Activated T-cell treated with anti-CD3 and anti-CD28 coated beads, Interleukin-2, amount 50 U/mL, for 72 hours (primary cell): ENCODE measurements around the gene FAM204A. TPM values are rescaled to one million over a fixed set of nuclear protein-coding genes. Genes with fewer than 3 reads are reported as not detected.
A peak's percentile ranks its signal among the peaks of the same experiment; 100 is the strongest.

ENCODE experiments used
- ATAC-seq, 2 donors: fragments of 150-1000 bp; cut with Tn5 transposase; replicated peaks in 1 of 2; 2 replicates each; pipeline ENCODE4 v1.10.0; 2021; ENCODE audit warnings: moderate library complexity in 2 of 2, mild to moderate bottlenecking in 1 of 2
- DNase-seq, 2 donors: peaks; one replicate each; pipeline ENCODE4 v3.0.0; 2021 to 2022; ENCODE audit warnings: mixed read lengths in 1 of 2
- H3K27ac Mint-ChIP-seq: one replicate; pipeline ENCODE4 v1.8.0; 2022; ENCODE audit warnings: mild to moderate bottlenecking, moderate library complexity, mixed read lengths
- H3K27me3 Mint-ChIP-seq: one replicate; pipeline ENCODE4 v1.8.0; 2022; ENCODE audit warnings: low read depth, mixed read lengths
- H3K36me3 Mint-ChIP-seq, 2 donors: one replicate each; pipeline ENCODE4 v1.8.0; 2022; ENCODE audit warnings: mixed read lengths in 2 of 2, mild to moderate bottlenecking in 1 of 2; ENCODE audit not compliant: insufficient read depth in 2 of 2
- H3K4me1 Mint-ChIP-seq: one replicate; pipeline ENCODE4 v1.8.0; 2022; ENCODE audit warnings: low read depth, mixed read lengths
- H3K4me3 Mint-ChIP-seq, 2 donors: one replicate each; pipeline ENCODE4 v1.8.0; 2022; ENCODE audit warnings: mild to moderate bottlenecking in 2 of 2, mixed read lengths in 2 of 2, moderate library complexity in 2 of 2
- H3K9me3 Mint-ChIP-seq, 2 donors: one replicate each; pipeline ENCODE4 v1.8.0; 2022; ENCODE audit warnings: mixed read lengths in 2 of 2
- total RNA-seq, 2 donors: library from RNA; stranded (reverse); gene quantifications; one replicate each; pipeline ENCODE4 v1.2.3, GENCODE V29; 2022

The FAM204A gene
- total RNA-seq, 2 donors from 2014 or later: 81.3 to 88.6 TPM

- Mint-ChIP-seq H3K27me3 (peaks cover 16% of the 10 kb centered on the region), H3K27ac (no peak overlapping the region), H3K36me3 (no peaks in the 10 kb centered on the region), H3K9me3 (no peaks in the 10 kb centered on the region), H3K4me1 (no peaks in the 10 kb centered on the region), H3K4me3 (no peak overlapping the region)
- ATAC-seq (no peak), DNase-seq (no peak)
These were observed 7.1 kb upstream of the FAM204A start for GRCh38 chr10:118349235-118349634.

- ATAC-seq (no peak), DNase-seq (no peak)
- Mint-ChIP-seq H3K36me3 (peaks cover 3 to 4% of the 10 kb centered on the region in 2 donors), H3K9me3 (no peaks in the 10 kb centered on the region), H3K4me3 (peak overlapping the region; percentile 85 to 99), H3K4me1 (peaks cover 40% of the 10 kb centered on the region), H3K27me3 (no peaks in the 10 kb centered on the region), H3K27ac (no peak overlapping the region)
These were observed 1.4 kb upstream of the FAM204A start for GRCh38 chr10:118343549-118343948.

- peak overlapping the region; percentile 85 to 99 for H3K4me3 Mint-ChIP-seq
- H3K4me1 Mint-ChIP-seq: peaks cover 44% of the 10 kb centered on the region
- ATAC-seq (no peak), DNase-seq (no peak)
- no peaks in the 10 kb centered on the region for H3K27me3 Mint-ChIP-seq
- peak overlapping the region; percentile 99 for H3K27ac Mint-ChIP-seq
- peaks cover 3 to 4% of the 10 kb centered on the region in 2 donors for H3K36me3 Mint-ChIP-seq
- H3K9me3 Mint-ChIP-seq: no peaks in the 10 kb centered on the region
These were observed 991 bp upstream of the FAM204A start for GRCh38 chr10:118343115-118343514.

GRCh38 chr10:118342638-118343020 lies 505 bp upstream of the FAM204A start:
- Mint-ChIP-seq H3K9me3 (no peaks in the 10 kb centered on the region), H3K4me1 (peaks cover 49% of the 10 kb centered on the region), H3K4me3 (peak overlapping the region; percentile 85 to 99), H3K27me3 (no peaks in the 10 kb centered on the region), H3K27ac (peak overlapping the region; percentile 99), H3K36me3 (peaks cover 3 to 4% of the 10 kb centered on the region in 2 donors)
- no peak for ATAC-seq
- DNase-seq: no peak

- Mint-ChIP-seq H3K27me3 (no peaks in the 10 kb centered on the region), H3K4me1 (peaks cover 51% of the 10 kb centered on the region), H3K36me3 (peaks cover 3 to 4% of the 10 kb centered on the region in 2 donors), H3K9me3 (no peaks in the 10 kb centered on the region), H3K4me3 (peak overlapping the region; percentile 85 to 99), H3K27ac (peak overlapping the region; percentile 75)
- ATAC-seq (no peak), DNase-seq (no peak)
These were observed 1.6 kb downstream of the FAM204A start for GRCh38 chr10:118340486-118340885.

- no peak for ATAC-seq
- Mint-ChIP-seq H3K4me1 (peaks cover 56% of the 10 kb centered on the region), H3K4me3 (peak overlapping the region in 1 of 2 donors; percentile 99), H3K9me3 (no peaks in the 10 kb centered on the region), H3K27me3 (no peaks in the 10 kb centered on the region), H3K36me3 (peaks cover 3 to 9% of the 10 kb centered on the region in 2 donors), H3K27ac (no peak overlapping the region)
- no peak for DNase-seq
These were observed 3.0 kb downstream of the FAM204A start for GRCh38 chr10:118339111-118339510.

- no peak for ATAC-seq
- peaks cover 42% of the 10 kb centered on the region for H3K4me1 Mint-ChIP-seq
- no peaks in the 10 kb centered on the region for H3K9me3 Mint-ChIP-seq
- no peak overlapping the region for H3K4me3 Mint-ChIP-seq
- peaks cover 3 to 11% of the 10 kb centered on the region in 2 donors for H3K36me3 Mint-ChIP-seq
- H3K27ac Mint-ChIP-seq: no peak overlapping the region
- no peaks in the 10 kb centered on the region for H3K27me3 Mint-ChIP-seq
- DNase-seq: no peak
These were observed 4.8 kb downstream of the FAM204A start for GRCh38 chr10:118337356-118337755.

- DNase-seq: no peak
- no peaks in the 10 kb centered on the region for H3K9me3 Mint-ChIP-seq
- ATAC-seq: peak in 1 of 2 donors; percentile 31
These were observed 8.3 kb downstream of the FAM204A start for GRCh38 chr10:118333871-118334270.

GRCh38 chr10:118332948-118333710 lies 9.0 kb downstream of the FAM204A start:
- Mint-ChIP-seq H3K9me3 (no peaks in the 10 kb centered on the region), H3K4me1 (peaks cover 25% of the 10 kb centered on the region), H3K27me3 (no peaks in the 10 kb centered on the region), H3K4me3 (no peak overlapping the region), H3K36me3 (peaks cover 5 to 12% of the 10 kb centered on the region in 2 donors), H3K27ac (no peak overlapping the region)
- DNase-seq: no peak
- ATAC-seq: no peak

More at GRCh38 chr10:118333871-118334270, 8.3 kb downstream of the FAM204A start:
- Mint-ChIP-seq H3K36me3 (peaks cover 2 to 9% of the 10 kb centered on the region in 2 donors), H3K27me3 (no peaks in the 10 kb centered on the region), H3K27ac (no peak overlapping the region), H3K4me3 (no peak overlapping the region), H3K4me1 (peaks cover 32% of the 10 kb centered on the region)

- Mint-ChIP-seq H3K9me3 (no peaks in the 10 kb centered on the region), H3K4me3 (no peak overlapping the region), H3K27me3 (no peaks in the 10 kb centered on the region), H3K27ac (peak overlapping the region; percentile 64), H3K4me1 (peaks cover 18% of the 10 kb centered on the region), H3K36me3 (peaks cover 5 to 14% of the 10 kb centered on the region in 2 donors)
- DNase-seq (no peak), ATAC-seq (peak in 1 of 2 donors; percentile 28)
These were observed 9.9 kb downstream of the FAM204A start for GRCh38 chr10:118332236-118332635.

- Mint-ChIP-seq H3K4me3 (peak overlapping the region in 1 of 2 donors; percentile 50), H3K36me3 (peaks cover 5 to 14% of the 10 kb centered on the region in 2 donors), H3K4me1 (peaks cover 18% of the 10 kb centered on the region), H3K27ac (peak overlapping the region; percentile 89), H3K9me3 (no peaks in the 10 kb centered on the region), H3K27me3 (no peaks in the 10 kb centered on the region)
- peak; percentile 77 to 82 for ATAC-seq
- no peak for DNase-seq
These were observed 11.6 kb downstream of the FAM204A start for GRCh38 chr10:118330295-118331076.

- ATAC-seq: no peak
- DNase-seq: no peak
- Mint-ChIP-seq H3K27ac (no peak overlapping the region), H3K36me3 (peaks cover 5 to 11% of the 10 kb centered on the region in 2 donors), H3K9me3 (no peaks in the 10 kb centered on the region), H3K4me3 (no peak overlapping the region), H3K27me3 (no peaks in the 10 kb centered on the region), H3K4me1 (no peaks in the 10 kb centered on the region)
These were observed 18.0 kb downstream of the FAM204A start for GRCh38 chr10:118324140-118324539.
